Upper lobe of right lung (tissue), 1 donor: ENCODE results near the gene CCR8. TPM values are rescaled to one million over a fixed set of nuclear protein-coding genes. Genes with fewer than 3 reads are reported as not detected.

ENCODE experiments used
- ATAC-seq: fragments of 200-7000 bp; cut with Tn5 transposase; one replicate; pipeline ENCODE4 v1.9.1; 2020; ENCODE audit warnings: mild to moderate bottlenecking, moderate library complexity
- DNase-seq: peaks from one replicate; pipeline ENCODE4 v3.0.0-alpha.2; 2020
- H3K27ac ChIP-seq: fragments of 200-600 bp; one replicate; pipeline ENCODE4 v1.8.0; 2022
- H3K27me3 ChIP-seq: fragments of 200-600 bp; one replicate; pipeline ENCODE4 v1.8.0; 2022; ENCODE audit warnings: mild to moderate bottlenecking
- H3K36me3 ChIP-seq: fragments of 200-600 bp; one replicate; pipeline ENCODE4 v1.8.0; 2022
- H3K4me1 ChIP-seq: fragments of 200-600 bp; one replicate; pipeline ENCODE4 v1.8.0; 2022
- H3K4me3 ChIP-seq: fragments of 200-600 bp; one replicate; pipeline ENCODE4 v1.8.0; 2022; ENCODE audit warnings: mild to moderate bottlenecking
- H3K9me3 ChIP-seq: fragments of 200-600 bp; one replicate; pipeline ENCODE4 v1.8.0; 2022
- CTCF ChIP-seq: fragments of 200-600 bp; IDR thresholded peaks from one replicate; pipeline ENCODE4 v1.8.0; 2022; ENCODE audit warnings: antibody characterized with exemption
- intact Hi-C: fragments of 100-400 bp; cut with DNase I; formaldehyde crosslinking; loops from one replicate; pipeline ENCODE4 v1.11.0; 2022
- total RNA-seq: library from RNA; stranded (reverse); fragmentation: NEBNext Ultra II Directional; extraction: Animal tissue kit (Norgen Biotek cat#: 25700); gene quantifications from one replicate; pipeline ENCODE4 v1.2.1, GENCODE V29; 2021
- donor health status: DM: no; HTN: yes; CAD: no; lungs with severe emphysema.

Gene CCR8
- total RNA-seq, 1 donor from 2014 or later = not detected

GRCh38 chr3:39323494-39323893 lies 6.0 kb upstream of the CCR8 start:
- intact Hi-C loops = no loop called here
- no peak for ATAC-seq
- H3K36me3 ChIP-seq = no peaks in the 10 kb centered on the region
- H3K4me3 ChIP-seq = no peak overlapping the region
- no peaks in the 10 kb centered on the region for H3K9me3 ChIP-seq
- H3K4me1 ChIP-seq = no peaks in the 10 kb centered on the region
- H3K27me3 ChIP-seq = no peaks in the 10 kb centered on the region
- TF ChIP-seq CTCF = no peak
- H3K27ac ChIP-seq = no peak overlapping the region
- no peak for DNase-seq

GRCh38 chr3:39325236-39325635 lies 4.3 kb upstream of the CCR8 start:
- H3K27me3 ChIP-seq = no peaks in the 10 kb centered on the region

GRCh38 chr3:39327053-39327745 lies 2.3 kb upstream of the CCR8 start:
- DNase-seq = no peak
- Histone ChIP-seq H3K36me3 (no peaks in the 10 kb centered on the region), H3K9me3 (no peaks in the 10 kb centered on the region), H3K27ac (no peak overlapping the region), H3K4me3 (no peak overlapping the region), H3K27me3 (no peaks in the 10 kb centered on the region), H3K4me1 (no peaks in the 10 kb centered on the region)
- TF ChIP-seq CTCF = no peak
- ATAC-seq = no peak
- intact Hi-C loops = no loop called here

More at GRCh38 chr3:39325236-39325635, 4.3 kb upstream of the CCR8 start:
- H3K4me3 ChIP-seq = no peak overlapping the region
- no peaks in the 10 kb centered on the region for H3K36me3 ChIP-seq
- DNase-seq = no peak
- H3K9me3 ChIP-seq = no peaks in the 10 kb centered on the region
- intact Hi-C loops = no loop called here
- TF ChIP-seq CTCF = no peak
- ATAC-seq = no peak
- no peak overlapping the region for H3K27ac ChIP-seq
- H3K4me1 ChIP-seq = no peaks in the 10 kb centered on the region

GRCh38 chr3:39327746-39328349 lies 1.7 kb upstream of the CCR8 start:
- no peak for ATAC-seq
- no peaks in the 10 kb centered on the region for H3K9me3 ChIP-seq
- intact Hi-C loops = no loop called here
- H3K4me3 ChIP-seq = no peak overlapping the region
- no peak for DNase-seq
- no peaks in the 10 kb centered on the region for H3K4me1 ChIP-seq
- H3K27me3 ChIP-seq = no peaks in the 10 kb centered on the region
- no peak for TF ChIP-seq CTCF
- no peak overlapping the region for H3K27ac ChIP-seq
- no peaks in the 10 kb centered on the region for H3K36me3 ChIP-seq

GRCh38 chr3:39330824-39331223 lies 1.3 kb downstream of the CCR8 start:
- H3K4me1 ChIP-seq = no peaks in the 10 kb centered on the region
- no peak for TF ChIP-seq CTCF
- intact Hi-C loops = no loop called here
- H3K9me3 ChIP-seq = no peaks in the 10 kb centered on the region
- H3K27ac ChIP-seq = no peak overlapping the region
- no peaks in the 10 kb centered on the region for H3K27me3 ChIP-seq
- DNase-seq = no peak
- H3K4me3 ChIP-seq = no peak overlapping the region
- ATAC-seq = no peak
- H3K36me3 ChIP-seq = no peaks in the 10 kb centered on the region
